Spleen (tissue), 7 donors: Measurements from ENCODE around the gene ZFYVE26.

Source experiments
- CTCF ChIP-seq, 11 experiments: fragments of 200-600 bp in 7 of 11; fragments of 450-650 bp in 4 of 11; sonication (generic) in 4 of 11; IDR thresholded peaks in 8 of 11; conservative IDR thresholded peaks in 3 of 11; 1 replicate in 7 of 11; 2 replicates in 4 of 11; pipeline versions ENCODE4 v1.4.0 to v1.8.0; 2016 to 2021; ENCODE audit warnings: antibody characterized with exemption in 11 of 11, inconsistent platforms in 4 of 11, mild to moderate bottlenecking in 1 of 11
- POLR2A ChIP-seq, 3 donors: fragments of 450-650 bp; IDR thresholded peaks; one replicate each; pipeline ENCODE4 v1.5.1; 2017; ENCODE audit warnings: antibody characterized with exemption in 3 of 3, mild to moderate bottlenecking in 1 of 3
- donor health status: DM: no; HTN: no; CAD: no; lungs with moderate emphysema.
- donor health status: DM: no; HTN: no; CAD: no.
- donor health status: DM: no; HTN: no; CAD: no.

- TF ChIP-seq POLR2A (IDR thresholded peaks at IDR 0.05) = no peak
- no peak for TF ChIP-seq CTCF (IDR thresholded peaks at IDR 0.05 in 8 of 11, conservative IDR thresholded peaks at IDR 0.05 in 3 of 11)
These were observed 66.9 kb downstream of the ZFYVE26 start for GRCh38 chr14:67749341-67750084.
